ENCODE results near the gene ZNF362.

ZNF362 gene

DNA sequence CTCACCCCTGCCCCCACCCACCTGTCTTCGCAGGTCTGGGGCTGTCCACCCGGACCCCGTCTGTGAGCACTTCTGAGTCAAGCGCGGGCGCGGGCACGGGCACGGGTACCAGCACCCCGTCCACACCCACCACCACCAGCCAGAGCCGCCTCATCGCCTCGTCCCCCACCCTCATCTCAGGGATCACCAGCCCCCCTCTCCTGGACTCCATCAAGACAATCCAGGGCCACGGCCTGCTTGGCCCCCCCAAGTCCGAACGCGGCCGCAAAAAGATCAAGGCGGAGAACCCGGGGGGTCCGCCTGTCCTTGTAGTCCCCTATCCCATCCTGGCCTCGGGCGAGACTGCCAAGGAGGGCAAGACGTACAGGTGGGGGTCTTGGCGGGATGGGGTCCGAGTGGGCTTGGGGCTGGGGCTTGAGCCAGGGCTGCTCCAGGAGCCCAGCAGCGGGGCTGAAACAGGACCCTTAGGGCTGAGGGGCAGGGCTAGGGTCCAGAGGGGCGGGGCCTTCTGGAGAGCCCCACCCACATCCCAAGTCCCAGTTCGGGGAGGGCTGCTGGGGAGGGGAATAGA is 23.9 kb downstream of the ZNF362 start:
- Histone ChIP-seq H3K4me3 (replicated peaks; ENCODE audit: insufficient read depth, low read length) (no peak overlapping the region), H3K27ac (replicated peaks) (no peak overlapping the region), H3K27me3 (ENCODE audit: insufficient read depth, poor library complexity, severe bottlenecking) (no peaks in the 10 kb centered on the region)
- TF ChIP-seq, protein P1, sequence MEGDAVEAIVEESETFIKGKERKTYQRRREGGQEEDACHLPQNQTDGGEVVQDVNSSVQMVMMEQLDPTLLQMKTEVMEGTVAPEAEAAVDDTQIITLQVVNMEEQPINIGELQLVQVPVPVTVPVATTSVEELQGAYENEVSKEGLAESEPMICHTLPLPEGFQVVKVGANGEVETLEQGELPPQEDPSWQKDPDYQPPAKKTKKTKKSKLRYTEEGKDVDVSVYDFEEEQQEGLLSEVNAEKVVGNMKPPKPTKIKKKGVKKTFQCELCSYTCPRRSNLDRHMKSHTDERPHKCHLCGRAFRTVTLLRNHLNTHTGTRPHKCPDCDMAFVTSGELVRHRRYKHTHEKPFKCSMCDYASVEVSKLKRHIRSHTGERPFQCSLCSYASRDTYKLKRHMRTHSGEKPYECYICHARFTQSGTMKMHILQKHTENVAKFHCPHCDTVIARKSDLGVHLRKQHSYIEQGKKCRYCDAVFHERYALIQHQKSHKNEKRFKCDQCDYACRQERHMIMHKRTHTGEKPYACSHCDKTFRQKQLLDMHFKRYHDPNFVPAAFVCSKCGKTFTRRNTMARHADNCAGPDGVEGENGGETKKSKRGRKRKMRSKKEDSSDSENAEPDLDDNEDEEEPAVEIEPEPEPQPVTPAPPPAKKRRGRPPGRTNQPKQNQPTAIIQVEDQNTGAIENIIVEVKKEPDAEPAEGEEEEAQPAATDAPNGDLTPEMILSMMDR (IDR thresholded peaks at IDR 0.05; ENCODE audit: insufficient read depth, low read length): no peak
- no peak for TF ChIP-seq SPI1 (IDR thresholded peaks at IDR 0.05; ENCODE audit: borderline replicate concordance, low read depth)
- TF ChIP-seq GABPA (IDR thresholded peaks at IDR 0.05; ENCODE audit: low read depth): no peak
- TF ChIP-seq POLR2AphosphoS5 (IDR thresholded peaks at IDR 0.05; ENCODE audit: low read depth): no peak
- TF ChIP-seq, protein P2, sequence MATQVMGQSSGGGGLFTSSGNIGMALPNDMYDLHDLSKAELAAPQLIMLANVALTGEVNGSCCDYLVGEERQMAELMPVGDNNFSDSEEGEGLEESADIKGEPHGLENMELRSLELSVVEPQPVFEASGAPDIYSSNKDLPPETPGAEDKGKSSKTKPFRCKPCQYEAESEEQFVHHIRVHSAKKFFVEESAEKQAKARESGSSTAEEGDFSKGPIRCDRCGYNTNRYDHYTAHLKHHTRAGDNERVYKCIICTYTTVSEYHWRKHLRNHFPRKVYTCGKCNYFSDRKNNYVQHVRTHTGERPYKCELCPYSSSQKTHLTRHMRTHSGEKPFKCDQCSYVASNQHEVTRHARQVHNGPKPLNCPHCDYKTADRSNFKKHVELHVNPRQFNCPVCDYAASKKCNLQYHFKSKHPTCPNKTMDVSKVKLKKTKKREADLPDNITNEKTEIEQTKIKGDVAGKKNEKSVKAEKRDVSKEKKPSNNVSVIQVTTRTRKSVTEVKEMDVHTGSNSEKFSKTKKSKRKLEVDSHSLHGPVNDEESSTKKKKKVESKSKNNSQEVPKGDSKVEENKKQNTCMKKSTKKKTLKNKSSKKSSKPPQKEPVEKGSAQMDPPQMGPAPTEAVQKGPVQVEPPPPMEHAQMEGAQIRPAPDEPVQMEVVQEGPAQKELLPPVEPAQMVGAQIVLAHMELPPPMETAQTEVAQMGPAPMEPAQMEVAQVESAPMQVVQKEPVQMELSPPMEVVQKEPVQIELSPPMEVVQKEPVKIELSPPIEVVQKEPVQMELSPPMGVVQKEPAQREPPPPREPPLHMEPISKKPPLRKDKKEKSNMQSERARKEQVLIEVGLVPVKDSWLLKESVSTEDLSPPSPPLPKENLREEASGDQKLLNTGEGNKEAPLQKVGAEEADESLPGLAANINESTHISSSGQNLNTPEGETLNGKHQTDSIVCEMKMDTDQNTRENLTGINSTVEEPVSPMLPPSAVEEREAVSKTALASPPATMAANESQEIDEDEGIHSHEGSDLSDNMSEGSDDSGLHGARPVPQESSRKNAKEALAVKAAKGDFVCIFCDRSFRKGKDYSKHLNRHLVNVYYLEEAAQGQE (IDR thresholded peaks at IDR 0.05; ENCODE audit: insufficient replicate concordance, low read depth): no peak
- no peak for DNase-seq (ENCODE audit: low read depth in 1 of 2, low spot score in 1 of 2)

DNA sequence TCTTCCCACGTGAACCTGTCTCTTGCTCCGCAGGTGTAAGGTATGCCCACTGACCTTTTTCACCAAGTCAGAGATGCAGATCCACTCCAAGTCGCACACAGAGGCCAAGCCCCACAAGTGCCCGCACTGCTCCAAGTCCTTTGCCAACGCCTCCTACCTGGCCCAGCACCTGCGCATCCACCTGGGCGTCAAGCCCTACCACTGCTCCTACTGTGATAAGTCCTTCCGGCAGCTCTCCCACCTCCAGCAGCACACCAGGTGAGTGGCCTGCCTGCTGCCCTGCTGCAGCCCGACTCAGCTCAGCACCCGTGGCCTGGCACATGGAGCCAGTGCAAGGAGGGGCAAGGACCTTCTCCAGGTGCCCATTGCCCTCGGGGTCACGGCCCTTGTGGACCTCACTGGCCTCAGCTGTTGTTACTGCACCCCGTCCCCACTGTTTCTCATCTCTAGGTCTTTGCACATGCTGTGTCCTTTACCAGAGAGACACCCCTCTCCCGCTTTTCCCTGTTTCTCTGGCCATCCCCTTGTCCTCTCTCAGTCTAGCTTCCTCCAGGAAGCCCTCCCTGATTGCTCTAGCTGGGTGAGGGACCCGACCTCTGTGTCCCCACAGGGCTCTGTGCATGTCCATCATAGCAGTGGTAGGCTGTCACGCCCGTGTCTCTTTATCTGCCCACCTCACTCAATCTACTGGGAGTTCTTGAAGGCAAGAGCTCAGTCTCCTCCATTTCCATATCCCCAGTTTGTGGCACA is 25.4 kb downstream of the ZNF362 start:
- no peak overlapping the region for H3K27ac ChIP-seq (replicated peaks)
- DNase-seq (ENCODE audit: low read depth in 1 of 2, low spot score in 1 of 2): no peak
- TF ChIP-seq, protein P2 (IDR thresholded peaks at IDR 0.05; ENCODE audit: insufficient replicate concordance, low read depth): no peak
- TF ChIP-seq POLR2AphosphoS5 (IDR thresholded peaks at IDR 0.05; ENCODE audit: low read depth) (no peak), SPI1 (IDR thresholded peaks at IDR 0.05; ENCODE audit: borderline replicate concordance, low read depth) (no peak), GABPA (IDR thresholded peaks at IDR 0.05; ENCODE audit: low read depth) (no peak)
- TF ChIP-seq, protein P1 (IDR thresholded peaks at IDR 0.05; ENCODE audit: insufficient read depth, low read length): no peak
- no peak overlapping the region for H3K4me3 ChIP-seq (replicated peaks; ENCODE audit: insufficient read depth, low read length)
- H3K27me3 ChIP-seq (ENCODE audit: insufficient read depth, poor library complexity, severe bottlenecking): no peaks in the 10 kb centered on the region

DNA sequence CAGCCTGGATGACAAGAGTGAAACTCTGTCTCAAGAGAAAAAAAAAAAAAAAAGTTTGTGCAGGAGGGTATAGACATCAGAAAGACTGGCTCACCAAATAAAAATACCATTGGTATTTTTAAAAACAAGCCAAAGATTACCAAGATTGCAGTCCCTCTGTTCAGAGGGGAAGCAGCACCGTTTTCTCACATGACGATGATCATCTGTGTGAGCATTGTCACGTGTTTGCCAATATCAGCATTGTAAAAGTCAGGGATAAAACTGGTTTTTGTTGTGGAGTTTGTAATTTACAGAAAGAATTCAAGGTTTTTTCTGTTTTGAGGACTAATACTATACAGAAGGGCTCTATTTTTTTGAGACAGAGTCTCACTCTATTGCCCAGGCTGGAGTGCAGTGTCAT is 26.5 kb downstream of the ZNF362 start:
- TF ChIP-seq SPI1 (IDR thresholded peaks at IDR 0.05; ENCODE audit: borderline replicate concordance, low read depth) (no peak), POLR2AphosphoS5 (IDR thresholded peaks at IDR 0.05; ENCODE audit: low read depth) (no peak), GABPA (IDR thresholded peaks at IDR 0.05; ENCODE audit: low read depth) (no peak)
- TF ChIP-seq, protein P1 (IDR thresholded peaks at IDR 0.05; ENCODE audit: insufficient read depth, low read length): no peak
- TF ChIP-seq, protein P2 (IDR thresholded peaks at IDR 0.05; ENCODE audit: insufficient replicate concordance, low read depth): no peak
- H3K27me3 ChIP-seq (ENCODE audit: insufficient read depth, poor library complexity, severe bottlenecking): no peaks in the 10 kb centered on the region
- DNase-seq (ENCODE audit: low read depth in 1 of 2, low spot score in 1 of 2): no peak
- no peak overlapping the region for H3K4me3 ChIP-seq (replicated peaks; ENCODE audit: insufficient read depth, low read length)
- no peak overlapping the region for H3K27ac ChIP-seq (replicated peaks)

Data from HL-60 (cell line).